ENCODE results near the gene HES2. TPM values are rescaled to one million over a fixed set of nuclear protein-coding genes. Genes with fewer than 3 reads are reported as not detected.
"Not testable (repeated sequence)": the region's sequence is repeated elsewhere in the genome, so short reads cannot be mapped to it uniquely, and the experiment has no call there.

HES2 gene
- total RNA-seq, 1 donor from 2014 or later, result not detected

DNA sequence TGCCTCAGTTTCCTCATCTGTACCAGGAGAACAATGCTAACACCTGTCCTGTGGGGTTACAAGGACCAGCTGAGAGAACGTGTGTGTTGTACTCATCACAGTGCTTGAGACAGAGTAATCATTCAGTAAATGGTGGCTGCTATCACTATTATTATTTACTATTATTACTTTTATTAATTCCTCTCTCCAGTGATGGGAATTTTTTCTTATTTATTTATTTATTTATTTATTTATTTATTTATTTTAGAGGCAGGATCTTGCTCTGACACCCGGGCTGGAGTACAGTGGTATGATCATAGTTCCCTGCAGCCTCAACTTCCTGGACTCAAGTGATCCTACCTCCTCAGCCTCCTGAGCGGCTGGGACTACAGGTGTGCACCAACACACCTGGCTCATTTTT lies 16.6 kb upstream of the HES2 start:
- H3K27ac ChIP-seq (ENCODE audit: low read depth, low read length); H3K36me3 ChIP-seq (ENCODE audit: control insufficient read depth in 3 of 3, insufficient read depth in 3 of 3, low read length in 3 of 3); H3K9me3 ChIP-seq (ENCODE audit: control insufficient read depth in 3 of 3, low read length in 3 of 3); H3K4me1 ChIP-seq (ENCODE audit: control insufficient read depth in 3 of 3, insufficient read depth in 3 of 3, low read length in 3 of 3); H3K9ac ChIP-seq (ENCODE audit: low read depth in 1 of 3, low read length in 3 of 3); H3K4me3 ChIP-seq (ENCODE audit: low read length in 3 of 3): not testable (repeated sequence)
- H3K27me3 ChIP-seq (ENCODE audit: control insufficient read depth in 3 of 3, insufficient read depth in 3 of 3, low read length in 3 of 3), result peaks cover 17 to 36% (median 24%) of the 10 kb centered on the region in 3 donors

DNA sequence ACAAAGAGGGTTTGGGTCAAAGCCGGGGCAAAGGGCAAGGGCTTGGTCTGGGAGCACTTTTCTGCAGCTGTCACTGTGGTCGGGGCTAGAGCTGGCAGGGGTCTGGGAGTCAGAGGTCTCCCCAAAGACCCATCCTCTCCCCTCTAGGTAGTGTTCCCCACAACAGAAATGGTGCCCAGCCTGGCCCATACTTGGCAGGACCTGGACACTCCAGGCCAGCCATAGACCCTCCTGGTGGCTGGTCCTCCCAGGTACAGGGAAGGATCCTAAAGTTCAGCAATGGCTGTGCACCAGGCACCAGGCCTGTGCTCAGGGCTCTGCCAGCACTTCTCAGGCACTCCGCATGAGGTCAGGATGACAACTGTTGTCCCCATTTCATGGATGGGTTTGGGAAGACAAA lies 15.8 kb upstream of the HES2 start:
- Histone ChIP-seq H3K36me3 (ENCODE audit: control insufficient read depth in 3 of 3, insufficient read depth in 3 of 3, low read length in 3 of 3) (no peaks in the 10 kb centered on the region), H3K27me3 (ENCODE audit: control insufficient read depth in 3 of 3, insufficient read depth in 3 of 3, low read length in 3 of 3) (peaks cover 12 to 33% (median 24%) of the 10 kb centered on the region in 3 donors), H3K4me3 (ENCODE audit: low read length in 3 of 3) (no peak overlapping the region), H3K9me3 (ENCODE audit: control insufficient read depth in 3 of 3, low read length in 3 of 3) (no peaks in the 10 kb centered on the region), H3K9ac (ENCODE audit: low read depth in 1 of 3, low read length in 3 of 3) (no peak overlapping the region), H3K27ac (ENCODE audit: low read depth, low read length) (no peak overlapping the region), H3K4me1 (ENCODE audit: control insufficient read depth in 3 of 3, insufficient read depth in 3 of 3, low read length in 3 of 3) (no peaks in the 10 kb centered on the region)

DNA sequence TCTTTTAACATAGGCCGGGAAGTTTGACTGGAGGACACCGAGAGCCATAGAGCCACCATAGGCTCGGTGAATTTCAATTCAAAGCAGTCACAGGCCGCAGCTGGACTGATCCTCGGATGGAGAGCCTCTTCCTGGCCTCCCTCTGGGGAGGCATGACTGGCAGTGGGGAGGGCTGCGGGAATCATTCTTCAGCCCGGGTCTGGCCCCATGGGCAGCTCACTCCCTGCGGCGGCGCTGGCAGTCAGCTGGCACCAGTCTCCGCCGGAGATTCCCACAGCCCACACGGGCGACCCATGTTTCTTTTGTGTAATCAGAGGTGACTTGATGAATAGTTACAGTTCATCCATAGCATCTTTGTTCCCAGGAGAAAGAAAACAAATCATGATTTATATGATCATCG lies 15.4 kb upstream of the HES2 start:
- H3K27ac ChIP-seq (ENCODE audit: low read depth, low read length), result no peak overlapping the region
- H3K36me3 ChIP-seq (ENCODE audit: control insufficient read depth in 3 of 3, insufficient read depth in 3 of 3, low read length in 3 of 3), result no peaks in the 10 kb centered on the region
- no peaks in the 10 kb centered on the region for H3K4me1 ChIP-seq (ENCODE audit: control insufficient read depth in 3 of 3, insufficient read depth in 3 of 3, low read length in 3 of 3)
- H3K27me3 ChIP-seq (ENCODE audit: control insufficient read depth in 3 of 3, insufficient read depth in 3 of 3, low read length in 3 of 3), result peaks cover 15 to 34% (median 26%) of the 10 kb centered on the region in 3 donors
- no peak overlapping the region for H3K4me3 ChIP-seq (ENCODE audit: low read length in 3 of 3)
- no peak overlapping the region for H3K9ac ChIP-seq (ENCODE audit: low read depth in 1 of 3, low read length in 3 of 3)
- H3K9me3 ChIP-seq (ENCODE audit: control insufficient read depth in 3 of 3, low read length in 3 of 3), result no peaks in the 10 kb centered on the region

DNA sequence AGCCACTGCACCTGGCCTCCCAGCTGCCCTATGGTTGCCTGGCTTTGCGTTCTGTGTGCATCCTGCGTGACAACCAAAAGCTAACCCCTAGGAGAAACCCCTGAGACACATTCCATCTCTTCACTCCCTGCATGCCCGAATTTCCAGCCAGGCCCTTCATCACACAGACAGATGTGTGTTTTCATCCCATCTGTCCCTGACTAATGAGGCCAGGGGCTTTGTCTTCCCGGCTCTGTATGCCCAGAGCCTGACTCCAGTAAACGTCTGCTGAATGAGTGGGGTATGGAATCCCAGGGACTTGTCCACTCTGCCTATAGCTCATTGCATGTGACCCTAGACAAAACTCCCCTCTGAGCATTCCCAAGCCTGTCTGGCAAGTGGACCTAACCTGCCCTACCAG lies 14.5 kb upstream of the HES2 start:
- H3K9me3 ChIP-seq (ENCODE audit: control insufficient read depth in 3 of 3, low read length in 3 of 3), result no peaks in the 10 kb centered on the region
- H3K27ac ChIP-seq (ENCODE audit: low read depth, low read length), result no peak overlapping the region
- no peak overlapping the region for H3K4me3 ChIP-seq (ENCODE audit: low read length in 3 of 3)
- no peaks in the 10 kb centered on the region for H3K36me3 ChIP-seq (ENCODE audit: control insufficient read depth in 3 of 3, insufficient read depth in 3 of 3, low read length in 3 of 3)
- peaks cover 19 to 37% (median 32%) of the 10 kb centered on the region in 3 donors for H3K27me3 ChIP-seq (ENCODE audit: control insufficient read depth in 3 of 3, insufficient read depth in 3 of 3, low read length in 3 of 3)
- no peak overlapping the region for H3K9ac ChIP-seq (ENCODE audit: low read depth in 1 of 3, low read length in 3 of 3)
- H3K4me1 ChIP-seq (ENCODE audit: control insufficient read depth in 3 of 3, insufficient read depth in 3 of 3, low read length in 3 of 3), result no peaks in the 10 kb centered on the region

DNA sequence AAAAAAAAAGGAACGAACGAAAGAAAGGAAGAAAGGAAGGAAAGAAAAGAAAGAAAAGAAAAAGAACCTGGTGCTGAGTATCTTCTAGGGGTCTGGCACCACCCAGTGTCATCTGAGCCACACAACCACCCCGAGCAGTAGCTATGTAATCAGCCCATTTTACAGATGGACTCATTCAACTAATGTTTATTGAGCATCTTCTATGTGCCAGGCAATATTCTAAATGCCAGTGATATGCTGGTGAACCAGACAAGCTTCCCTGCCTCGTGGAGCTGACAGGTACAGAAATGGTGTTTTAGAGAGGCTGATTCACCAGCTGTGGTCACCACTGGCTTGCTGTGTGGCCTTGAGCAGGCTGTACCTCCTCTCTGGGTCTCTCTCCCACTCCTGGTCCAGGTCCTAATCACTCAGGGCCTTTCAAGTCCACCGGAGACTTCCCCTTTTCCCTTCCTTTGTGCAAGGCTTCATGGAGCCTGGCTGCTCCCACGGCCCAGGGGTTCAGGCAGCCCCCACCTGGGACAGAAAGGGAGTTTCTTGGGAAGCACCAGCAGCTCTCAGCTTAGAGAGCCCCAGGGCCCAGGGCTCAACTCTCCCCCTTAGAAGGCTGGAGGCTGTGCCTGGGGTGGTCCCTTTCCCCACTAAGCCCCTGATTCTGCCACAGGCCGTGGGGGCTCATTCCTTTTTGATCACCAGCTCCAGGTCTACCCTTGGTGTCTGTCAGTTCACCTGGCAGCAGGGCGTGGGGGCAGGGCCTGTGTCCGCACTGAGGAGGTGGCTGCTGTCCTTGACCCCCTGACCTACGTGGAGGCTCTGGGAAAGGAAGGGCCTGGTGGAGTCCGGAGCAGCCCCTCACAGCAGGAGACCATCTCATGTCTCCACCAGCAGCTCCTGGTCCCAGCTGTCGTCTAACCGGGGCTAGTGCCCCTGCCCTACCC lies 12.2 kb upstream of the HES2 start:
- H3K4me1 ChIP-seq (ENCODE audit: control insufficient read depth in 3 of 3, insufficient read depth in 3 of 3, low read length in 3 of 3); H3K36me3 ChIP-seq (ENCODE audit: control insufficient read depth in 3 of 3, insufficient read depth in 3 of 3, low read length in 3 of 3); H3K9me3 ChIP-seq (ENCODE audit: control insufficient read depth in 3 of 3, low read length in 3 of 3); H3K9ac ChIP-seq (ENCODE audit: low read depth in 1 of 3, low read length in 3 of 3); H3K27ac ChIP-seq (ENCODE audit: low read depth, low read length); H3K4me3 ChIP-seq (ENCODE audit: low read length in 3 of 3): not testable (repeated sequence)
- peaks cover 23 to 46% (median 33%) of the 10 kb centered on the region in 3 donors for H3K27me3 ChIP-seq (ENCODE audit: control insufficient read depth in 3 of 3, insufficient read depth in 3 of 3, low read length in 3 of 3)

DNA sequence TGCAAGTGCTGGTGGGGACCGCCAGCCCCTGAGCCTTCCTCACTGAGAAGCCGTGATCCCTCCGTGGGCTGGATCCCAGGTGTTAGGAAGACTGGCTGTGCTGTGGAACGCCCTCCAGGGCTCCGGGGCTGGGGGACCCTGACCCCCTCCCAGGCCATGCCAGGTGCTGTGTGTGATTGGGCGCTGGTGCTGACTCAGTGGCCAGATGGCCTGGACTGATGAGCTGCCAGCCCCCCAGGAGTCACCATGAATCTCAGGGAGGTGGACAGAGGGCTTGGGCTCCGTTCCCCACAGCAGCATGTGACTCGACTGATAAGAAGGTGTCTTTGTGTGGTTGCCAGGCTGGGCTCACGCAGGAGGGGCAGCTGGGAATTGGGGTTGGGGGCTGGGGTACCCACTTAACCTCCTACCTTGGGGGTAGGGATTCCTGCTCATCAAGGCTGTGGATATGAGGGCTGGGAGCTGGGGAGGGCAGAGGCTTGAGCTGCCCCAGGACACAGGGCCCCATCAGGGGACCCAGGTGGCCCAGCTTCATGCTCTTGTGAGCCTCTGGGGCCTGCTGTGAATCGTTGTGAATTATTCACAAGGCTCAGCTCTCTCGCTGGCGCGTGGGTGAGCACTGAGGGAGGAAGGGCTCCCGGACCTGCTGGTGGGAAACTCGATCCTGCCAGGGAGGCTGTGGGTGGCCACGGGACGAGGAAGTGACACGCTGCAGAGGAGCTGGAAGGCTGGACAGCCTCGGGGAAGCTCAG lies 10.1 kb upstream of the HES2 start:
- not testable (repeated sequence) for H3K36me3 ChIP-seq (ENCODE audit: control insufficient read depth in 3 of 3, insufficient read depth in 3 of 3, low read length in 3 of 3); H3K9ac ChIP-seq (ENCODE audit: low read depth in 1 of 3, low read length in 3 of 3); H3K4me1 ChIP-seq (ENCODE audit: control insufficient read depth in 3 of 3, insufficient read depth in 3 of 3, low read length in 3 of 3); H3K27ac ChIP-seq (ENCODE audit: low read depth, low read length); H3K9me3 ChIP-seq (ENCODE audit: control insufficient read depth in 3 of 3, low read length in 3 of 3); H3K4me3 ChIP-seq (ENCODE audit: low read length in 3 of 3)
- H3K27me3 ChIP-seq (ENCODE audit: control insufficient read depth in 3 of 3, insufficient read depth in 3 of 3, low read length in 3 of 3), result peaks cover 43 to 61% (median 54%) of the 10 kb centered on the region in 3 donors

DNA sequence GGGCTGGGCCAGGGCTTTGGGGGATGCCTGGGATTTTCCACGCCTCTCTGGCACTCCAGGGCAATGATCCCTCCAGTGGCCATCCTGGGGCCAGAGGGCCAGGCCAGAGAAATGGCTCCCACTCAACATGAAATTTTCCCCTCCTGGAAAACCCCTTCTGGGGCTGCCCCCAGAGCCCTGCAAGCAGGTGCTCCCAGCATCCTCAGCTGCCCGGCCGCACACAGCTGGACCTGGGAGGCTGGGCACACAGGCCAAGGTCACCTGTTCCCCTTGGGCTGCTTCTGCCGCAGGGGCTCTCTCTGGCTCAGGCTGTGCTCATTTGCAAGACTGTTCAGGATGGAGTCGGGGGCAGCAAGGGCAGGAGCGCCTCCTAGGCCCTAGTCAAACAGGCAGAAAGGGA lies 8.7 kb upstream of the HES2 start:
- H3K4me3 ChIP-seq (ENCODE audit: low read length in 3 of 3); H3K27ac ChIP-seq (ENCODE audit: low read depth, low read length); H3K9me3 ChIP-seq (ENCODE audit: control insufficient read depth in 3 of 3, low read length in 3 of 3); H3K9ac ChIP-seq (ENCODE audit: low read depth in 1 of 3, low read length in 3 of 3); H3K36me3 ChIP-seq (ENCODE audit: control insufficient read depth in 3 of 3, insufficient read depth in 3 of 3, low read length in 3 of 3); H3K4me1 ChIP-seq (ENCODE audit: control insufficient read depth in 3 of 3, insufficient read depth in 3 of 3, low read length in 3 of 3): not testable (repeated sequence)
- H3K27me3 ChIP-seq (ENCODE audit: control insufficient read depth in 3 of 3, insufficient read depth in 3 of 3, low read length in 3 of 3), result peaks cover 55 to 73% (median 66%) of the 10 kb centered on the region in 3 donors

DNA sequence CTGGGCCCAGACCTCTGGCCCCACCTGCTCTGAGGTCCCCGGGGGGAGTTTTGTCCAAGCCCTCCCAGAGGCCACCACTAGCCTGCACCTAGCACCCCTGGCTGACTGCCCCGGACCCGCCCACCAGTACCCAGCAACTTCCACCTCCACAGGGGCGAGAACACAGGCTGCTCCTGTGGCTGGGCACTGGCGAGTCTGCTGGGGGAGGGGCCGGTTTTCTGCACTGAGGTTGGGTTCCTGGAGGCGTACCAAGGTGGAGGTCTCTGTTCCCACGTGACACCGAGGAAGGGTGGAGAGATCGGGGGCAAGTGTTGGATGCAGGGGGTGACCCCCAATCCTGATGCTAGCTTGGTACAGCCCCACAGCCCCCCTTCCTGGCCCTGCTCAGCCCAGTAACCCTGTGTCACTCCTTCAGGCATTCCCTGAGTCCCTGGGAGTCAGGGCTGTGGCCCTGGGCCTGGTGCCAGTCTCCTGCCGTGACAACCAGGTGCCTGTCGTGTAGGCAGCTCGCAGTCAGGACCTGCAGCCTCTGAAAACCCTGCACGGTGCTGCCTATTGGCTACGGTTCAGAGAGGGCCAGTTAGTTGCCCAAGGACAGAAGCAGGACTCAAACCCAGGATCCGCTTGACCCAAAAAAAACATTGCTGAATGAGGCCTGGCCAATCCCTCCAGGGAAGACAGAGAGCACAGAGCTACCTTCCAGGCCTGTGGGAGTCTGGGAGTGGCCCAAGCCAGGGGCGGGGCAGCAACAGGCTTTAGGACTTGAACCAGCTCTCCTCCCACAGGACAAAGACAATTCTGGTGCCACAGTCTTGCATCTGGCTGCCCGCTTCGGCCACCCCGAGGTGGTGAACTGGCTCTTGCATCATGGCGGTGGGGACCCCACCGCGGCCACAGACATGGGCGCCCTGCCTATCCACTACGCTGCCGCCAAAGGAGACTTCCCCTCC lies 8.0 kb upstream of the HES2 start:
- Histone ChIP-seq H3K36me3 (ENCODE audit: control insufficient read depth in 3 of 3, insufficient read depth in 3 of 3, low read length in 3 of 3) (no peaks in the 10 kb centered on the region), H3K4me1 (ENCODE audit: control insufficient read depth in 3 of 3, insufficient read depth in 3 of 3, low read length in 3 of 3) (peaks cover 7 to 16% (median 15%) of the 10 kb centered on the region in 3 donors), H3K9ac (ENCODE audit: low read depth in 1 of 3, low read length in 3 of 3) (no peak overlapping the region), H3K27me3 (ENCODE audit: control insufficient read depth in 3 of 3, insufficient read depth in 3 of 3, low read length in 3 of 3) (peaks cover 63 to 80% (median 74%) of the 10 kb centered on the region in 3 donors), H3K9me3 (ENCODE audit: control insufficient read depth in 3 of 3, low read length in 3 of 3) (no peaks in the 10 kb centered on the region), H3K27ac (ENCODE audit: low read depth, low read length) (no peak overlapping the region), H3K4me3 (ENCODE audit: low read length in 3 of 3) (no peak overlapping the region)

DNA sequence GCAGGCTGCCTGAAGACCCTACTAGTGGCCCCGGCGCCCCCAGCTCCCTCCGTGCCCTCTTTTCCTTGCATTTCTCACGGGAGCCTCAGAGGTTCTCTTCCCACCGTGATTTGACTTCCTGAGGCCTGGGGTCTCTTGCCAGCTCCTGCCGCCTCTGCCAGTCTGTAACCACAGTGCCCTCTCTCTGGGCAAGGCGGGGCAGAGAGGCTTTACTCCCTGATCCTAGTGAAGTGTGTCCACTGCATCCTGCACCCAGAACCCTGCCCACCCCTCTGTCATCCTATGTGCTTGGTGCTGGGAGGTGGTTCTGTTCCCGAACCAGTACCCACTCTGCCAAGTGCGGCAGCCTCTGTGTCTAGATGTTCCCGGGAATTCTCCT lies 7.2 kb upstream of the HES2 start:
- no peak overlapping the region for H3K4me3 ChIP-seq (ENCODE audit: low read length in 3 of 3)
- no peaks in the 10 kb centered on the region for H3K36me3 ChIP-seq (ENCODE audit: control insufficient read depth in 3 of 3, insufficient read depth in 3 of 3, low read length in 3 of 3)
- H3K27me3 ChIP-seq (ENCODE audit: control insufficient read depth in 3 of 3, insufficient read depth in 3 of 3, low read length in 3 of 3), result peaks cover 65 to 77% (median 76%) of the 10 kb centered on the region in 3 donors
- H3K27ac ChIP-seq (ENCODE audit: low read depth, low read length), result no peak overlapping the region
- H3K9ac ChIP-seq (ENCODE audit: low read depth in 1 of 3, low read length in 3 of 3), result no peak overlapping the region
- no peaks in the 10 kb centered on the region for H3K9me3 ChIP-seq (ENCODE audit: control insufficient read depth in 3 of 3, low read length in 3 of 3)
- H3K4me1 ChIP-seq (ENCODE audit: control insufficient read depth in 3 of 3, insufficient read depth in 3 of 3, low read length in 3 of 3), result peaks cover 7 to 17% (median 16%) of the 10 kb centered on the region in 3 donors

Measured in skeletal muscle tissue (tissue), 4 donors.